Measurements from ENCODE around the gene ROBO2.

The ROBO2 gene

DNA sequence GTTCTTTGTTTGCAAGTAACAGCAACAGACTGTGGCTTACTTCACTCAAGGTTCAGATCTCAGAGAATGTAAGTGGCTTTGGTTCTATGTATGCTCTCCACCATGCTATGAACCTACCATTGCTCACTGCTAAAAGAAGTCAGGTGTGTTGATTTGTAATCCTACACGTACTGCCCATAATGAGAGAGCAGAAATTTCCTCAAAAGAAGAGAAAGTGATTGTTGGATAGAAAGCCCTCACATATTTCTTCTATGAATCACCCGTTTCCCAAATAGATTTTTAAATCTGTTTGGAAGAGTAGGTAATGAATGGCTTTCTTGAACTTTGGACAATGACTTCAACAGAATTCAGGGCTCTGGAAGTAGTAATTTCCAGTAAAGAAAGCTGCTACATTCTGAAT is 565.4 kb downstream of the ROBO2 start:
- DNase-seq: no peak

DNA sequence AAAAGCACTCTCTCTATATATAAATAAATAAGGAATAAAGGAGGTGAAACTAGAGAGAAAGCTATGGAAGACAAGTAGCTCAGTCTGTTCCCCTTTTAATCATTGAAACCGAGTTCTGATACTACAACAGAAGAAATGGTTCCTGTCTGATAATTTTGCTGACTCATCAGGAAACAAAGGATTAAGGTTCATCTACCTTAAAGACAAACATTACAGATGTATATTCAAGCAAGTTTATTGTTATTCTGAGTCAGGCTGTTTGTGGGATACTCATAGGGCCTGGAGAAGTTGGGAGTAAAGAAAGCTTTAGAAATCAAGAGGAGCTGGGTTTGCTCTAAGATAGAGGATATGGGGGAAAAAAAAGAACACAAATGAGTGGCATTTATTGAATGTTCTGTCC is 566.0 kb downstream of the ROBO2 start:
- DNase-seq: no peak

DNA sequence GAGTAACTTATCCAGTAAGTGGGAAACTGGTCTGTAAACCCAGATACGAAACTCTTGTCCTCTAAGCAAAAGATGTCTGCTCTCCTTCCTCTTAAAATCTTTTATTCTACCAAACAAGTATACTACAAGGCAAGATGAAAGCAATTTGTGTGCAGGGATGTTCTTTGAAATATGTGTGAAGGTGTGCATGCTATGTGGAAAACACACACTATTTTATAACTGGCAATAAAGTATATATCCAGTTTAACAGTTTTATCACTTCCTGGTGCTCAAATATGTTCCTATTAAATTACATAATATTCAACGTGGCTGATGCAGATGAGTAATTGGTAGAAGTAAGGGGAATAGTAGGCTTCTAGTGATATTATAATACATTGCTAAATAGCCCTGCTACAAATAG is 566.5 kb downstream of the ROBO2 start:
- DNase-seq: no peak

DNA sequence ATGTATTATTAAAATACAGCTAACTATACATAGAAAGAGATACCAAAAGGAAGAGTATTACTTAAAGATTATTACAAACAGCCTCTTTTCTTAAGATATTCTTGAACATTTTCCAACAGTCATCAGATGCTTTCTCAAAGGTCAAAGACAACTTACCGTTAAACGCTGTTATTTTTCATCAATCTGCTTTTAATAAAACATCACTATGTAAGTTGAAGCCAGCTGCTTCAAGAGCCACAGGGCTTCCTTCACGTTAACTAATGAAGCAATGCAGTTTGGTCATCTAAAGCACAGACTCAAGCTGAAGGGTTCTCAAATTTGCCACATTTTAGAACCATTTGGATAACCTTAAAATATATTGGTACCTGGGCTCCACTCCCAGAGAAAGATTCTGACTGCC is 578.8 kb downstream of the ROBO2 start:
- no peak for DNase-seq

DNA sequence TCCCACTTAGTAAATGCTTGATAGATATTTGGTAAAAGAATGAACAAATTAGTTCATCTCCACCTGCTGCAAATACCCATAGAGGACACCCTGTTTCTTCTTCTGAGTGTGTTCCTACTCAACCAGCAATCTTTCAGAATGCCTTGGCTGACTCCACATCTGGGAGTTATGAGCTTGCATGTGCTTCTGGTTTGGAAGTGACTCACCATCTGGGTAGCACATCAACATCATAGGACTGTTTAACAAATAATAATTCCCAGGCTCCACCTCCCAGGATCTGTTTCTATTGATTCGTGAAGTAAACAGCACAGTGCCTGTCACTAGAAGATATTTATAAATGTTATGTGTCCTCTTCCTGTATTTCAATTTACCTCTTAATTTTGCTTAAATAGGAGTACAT is 580.1 kb downstream of the ROBO2 start:
- no peak for DNase-seq

DNA sequence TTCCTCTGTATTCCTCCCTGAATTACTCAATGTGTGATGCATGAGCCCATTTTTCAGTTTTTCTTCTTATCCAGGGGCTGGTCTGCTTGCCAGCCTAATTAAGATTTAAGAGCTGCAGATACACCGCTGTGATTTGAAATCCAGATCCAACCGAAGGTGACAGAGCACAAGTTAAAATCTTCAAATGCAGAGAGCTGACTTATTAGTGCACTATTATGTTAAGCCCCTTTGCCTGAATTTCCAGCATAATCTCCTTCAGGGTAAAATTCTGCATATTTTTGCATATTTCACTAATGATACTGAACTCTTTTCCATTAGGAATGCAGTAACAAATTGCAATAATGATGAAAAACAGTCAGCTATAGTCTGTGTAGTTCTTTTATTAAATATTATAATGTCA is 583.6 kb downstream of the ROBO2 start:
- no peak for DNase-seq

DNA sequence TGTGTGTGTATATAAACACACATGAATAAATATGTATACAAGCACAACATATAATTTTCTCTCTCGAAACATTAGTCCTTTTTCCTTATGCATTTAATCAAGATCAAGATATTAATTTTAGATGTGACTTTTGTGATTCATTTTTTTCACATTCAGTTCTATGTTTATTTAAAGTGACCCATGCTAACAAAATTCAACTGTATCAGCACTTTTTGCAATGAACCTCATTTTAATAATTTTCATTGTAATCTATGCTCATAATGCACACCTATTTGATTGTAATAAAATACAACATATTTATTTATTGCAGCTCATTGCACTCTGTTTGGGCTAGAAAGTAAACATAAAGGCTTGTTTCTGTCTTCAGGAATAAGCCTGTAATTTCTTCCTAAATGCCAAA is 586.3 kb downstream of the ROBO2 start:
- DNase-seq: no peak

DNA sequence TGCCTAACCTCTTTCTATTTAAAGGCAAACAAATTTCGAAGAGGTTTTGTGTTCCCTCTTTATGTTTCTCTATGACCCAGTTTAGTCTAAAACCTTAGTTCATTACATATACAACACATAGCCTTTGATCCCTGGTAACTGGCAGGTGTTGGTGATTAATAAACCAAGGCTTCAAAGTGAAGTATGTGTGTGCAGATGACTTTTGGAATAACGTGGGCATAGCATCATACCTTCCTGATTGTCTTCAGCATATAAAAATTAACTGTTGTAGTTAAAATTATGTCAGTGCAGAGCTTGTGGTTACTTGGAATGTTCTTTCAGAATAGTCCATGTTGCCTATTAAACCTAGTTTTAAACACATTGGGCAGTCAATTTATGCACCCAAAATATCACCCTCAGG is 608.3 kb downstream of the ROBO2 start:
- no peak for DNase-seq

DNA sequence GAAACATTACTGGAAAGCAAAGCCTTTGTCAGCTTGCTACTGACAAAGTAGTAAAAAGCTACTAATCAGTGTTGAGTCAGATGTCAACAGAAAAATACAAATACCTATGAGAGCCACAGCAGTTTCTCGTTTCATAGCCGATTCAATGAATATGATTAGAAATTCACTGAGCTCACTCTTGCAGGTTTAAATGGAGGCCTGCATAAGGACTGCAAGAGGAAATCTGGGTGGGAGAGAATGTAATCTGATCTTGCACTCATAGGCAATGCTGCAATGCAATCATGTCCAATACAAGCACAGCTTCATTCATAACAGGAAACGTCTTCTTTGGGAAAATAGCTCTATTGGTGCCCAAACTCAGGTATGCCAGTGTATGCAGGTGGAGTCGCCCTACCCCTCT is 608.8 kb downstream of the ROBO2 start:
- DNase-seq: no peak

DNA sequence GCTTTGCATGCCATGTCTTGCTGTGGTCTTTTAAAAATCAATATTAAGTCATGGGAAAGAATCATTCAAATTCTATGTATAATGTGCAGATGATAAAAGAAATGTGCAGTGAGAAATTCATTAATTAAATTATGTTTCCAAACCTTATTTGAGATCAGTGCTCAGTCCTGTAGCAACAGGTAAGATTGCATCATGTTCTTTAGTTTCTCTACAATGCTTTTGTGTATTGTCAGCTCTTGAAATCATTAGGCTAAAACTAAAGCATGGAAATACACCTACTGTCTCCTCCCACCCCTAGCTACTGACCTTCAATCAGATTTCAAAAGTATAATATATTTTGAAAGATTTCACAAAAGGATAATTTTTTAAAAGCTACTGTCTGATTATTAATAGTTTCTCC is 612.7 kb downstream of the ROBO2 start:
- DNase-seq: no peak

GRCh38 chr3:77655396-77655795 is 615.5 kb downstream of the ROBO2 start:
- no peak for DNase-seq

- no peak for DNase-seq
Observed at GRCh38 chr3:77660718-77661117, 620.8 kb downstream of the ROBO2 start.

GRCh38 chr3:77667901-77668300 is 628.0 kb downstream of the ROBO2 start:
- DNase-seq: no peak

DNA sequence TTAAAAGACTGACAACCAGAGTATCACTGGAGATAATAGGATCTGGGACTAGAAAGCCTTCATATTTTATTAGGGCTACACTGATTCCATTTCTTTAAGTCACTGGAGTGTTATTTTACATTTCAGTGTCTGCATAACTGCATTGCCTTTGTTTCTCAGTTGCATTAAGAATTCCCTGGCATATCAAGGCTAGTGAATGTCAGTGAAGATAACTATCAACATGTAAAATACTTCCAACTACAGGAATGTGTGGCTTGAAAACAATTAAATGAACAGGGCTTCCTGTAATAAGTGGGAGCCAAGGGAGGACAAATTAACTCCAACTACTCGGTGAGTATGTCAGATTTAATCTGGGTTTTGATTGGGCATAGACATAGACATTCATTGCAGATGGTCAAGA is 628.5 kb downstream of the ROBO2 start:
- no peak for DNase-seq

- DNase-seq: no peak
Observed at GRCh38 chr3:77672016-77672415, 632.1 kb downstream of the ROBO2 start.

DNA sequence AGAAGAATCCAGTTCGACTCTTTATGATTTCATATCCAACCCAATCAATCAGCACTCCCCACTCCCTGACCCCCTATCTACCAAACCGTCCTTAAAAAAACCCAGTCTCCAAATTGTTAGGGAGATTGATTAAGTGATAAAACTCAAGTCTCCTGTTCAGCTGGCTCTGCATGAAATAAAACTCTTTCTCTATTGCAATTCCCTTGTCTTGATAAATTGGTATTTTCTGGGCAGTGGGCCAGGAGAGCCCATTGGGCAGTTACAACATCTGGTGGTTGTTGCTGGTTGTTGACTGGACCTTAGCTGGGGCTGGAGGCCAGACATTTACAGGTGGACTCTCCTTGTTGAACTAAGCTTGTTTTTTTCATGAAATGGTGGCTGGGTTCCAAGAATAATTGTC is 642.3 kb downstream of the ROBO2 start:
- DNase-seq: no peak

DNA sequence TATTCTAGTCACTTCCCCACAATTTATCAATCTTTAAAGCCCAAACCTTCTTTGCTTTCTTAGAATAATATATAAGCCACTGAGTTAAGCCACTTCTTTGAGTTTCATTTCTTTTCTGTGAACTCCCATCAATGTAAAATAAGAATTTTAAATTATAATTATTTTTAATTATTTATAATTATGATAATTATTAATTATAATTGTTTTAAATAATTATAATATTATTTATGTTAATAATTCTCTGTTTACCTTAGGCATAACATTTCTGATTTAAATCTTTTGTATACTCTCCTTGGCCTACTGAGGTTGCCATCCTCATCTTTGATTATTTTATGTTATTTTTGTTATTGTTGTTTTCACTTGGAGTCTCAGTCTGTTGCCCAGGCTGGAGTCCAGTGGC is 644.2 kb downstream of the ROBO2 start:
- DNase-seq: no peak

DNA sequence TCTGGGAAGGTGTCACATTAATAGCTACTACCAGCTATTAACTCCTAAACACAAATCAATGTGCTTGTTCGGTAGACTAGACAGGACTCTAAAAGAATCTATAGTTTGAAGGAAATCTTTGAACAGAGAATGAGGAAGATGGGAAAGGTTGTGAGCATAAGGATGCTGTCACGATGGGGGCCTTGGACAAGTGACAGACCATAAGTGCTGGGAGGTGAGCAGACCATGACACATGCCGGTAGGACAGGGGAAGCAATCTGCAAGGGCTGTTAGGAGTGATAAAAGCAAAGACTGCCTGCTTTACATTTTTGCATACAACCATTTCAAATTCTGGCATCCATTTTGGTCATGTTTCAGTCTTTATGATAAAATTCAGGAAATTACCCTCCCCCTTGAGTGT is 645.8 kb downstream of the ROBO2 start:
- no peak for DNase-seq

- no peak for DNase-seq
Observed at GRCh38 chr3:77686560-77686959, 646.7 kb downstream of the ROBO2 start.

GRCh38 chr3:77687545-77687944 is 647.6 kb downstream of the ROBO2 start:
- no peak for DNase-seq

- no peak for DNase-seq
Observed at GRCh38 chr3:77690284-77690845, 650.5 kb downstream of the ROBO2 start.

DNA sequence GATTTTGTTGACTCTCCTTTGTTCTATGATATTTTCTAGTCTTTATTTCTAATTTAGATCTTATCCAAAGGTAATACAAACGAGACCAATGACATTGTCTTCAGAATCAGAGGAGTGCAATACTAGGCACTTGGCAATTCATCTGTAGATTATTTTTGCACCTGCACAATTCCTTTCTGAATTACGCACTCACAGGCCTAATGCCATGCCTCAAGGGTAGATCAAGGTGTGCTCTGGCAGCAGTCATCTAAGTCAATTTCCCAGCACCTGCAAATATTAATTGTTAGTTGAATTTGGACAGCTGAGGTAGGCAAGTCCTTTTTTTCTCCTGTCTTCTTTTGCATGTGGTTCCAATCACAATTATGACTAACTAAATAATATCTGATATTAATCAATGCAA is 653.2 kb downstream of the ROBO2 start:
- no peak for DNase-seq

- no peak for DNase-seq
Observed at GRCh38 chr3:77699125-77699691, 659.3 kb downstream of the ROBO2 start.
